Cardiac fibroblast (primary cell): ENCODE results near the gene CHERP.

ENCODE experiments used
- DNase-seq, 2 donors: peaks; one replicate each; pipeline versions ENCODE4 v3.0.0 to v3.0.0-alpha.2; 2010; ENCODE audit warnings: low read depth in 2 of 2
- H3K4me3 ChIP-seq, 2 donors: replicated peaks in 1 of 2; 1 replicate in 1 of 2; 2 replicates in 1 of 2; pipeline ENCODE4 v1.5.1; 2011; ENCODE audit warnings: low read depth in 2 of 2, low read length in 2 of 2, mild to moderate bottlenecking in 2 of 2, moderate library complexity in 1 of 2
- CTCF ChIP-seq: IDR thresholded peaks from one replicate; pipeline ENCODE4 v1.5.1; 2011; ENCODE audit warnings: low read depth, mild to moderate bottlenecking, low read length, inconsistent platforms

The CHERP gene

GRCh38 chr19:16541526-16542044 lies 652 bp downstream of the CHERP start:
- peak; percentile 13 to 19 for DNase-seq
- TF ChIP-seq CTCF: no peak
- H3K4me3 ChIP-seq: peak overlapping the region; percentile 95 to 97

GRCh38 chr19:16540948-16541347 lies 1.3 kb downstream of the CHERP start:
- peak overlapping the region; percentile 95 to 97 for H3K4me3 ChIP-seq
- TF ChIP-seq CTCF: no peak
- DNase-seq: no peak

- no peak for DNase-seq
- no peak for TF ChIP-seq CTCF
- no peak overlapping the region for H3K4me3 ChIP-seq
Measured at GRCh38 chr19:16537111-16537510, 5.1 kb downstream of the CHERP start.

GRCh38 chr19:16536130-16536529 lies 6.1 kb downstream of the CHERP start:
- DNase-seq: no peak
- TF ChIP-seq CTCF: no peak

GRCh38 chr19:16535381-16535780 lies 6.9 kb downstream of the CHERP start:
- TF ChIP-seq CTCF: no peak
- no peak for DNase-seq
- no peak overlapping the region for H3K4me3 ChIP-seq

More at GRCh38 chr19:16536130-16536529, 6.1 kb downstream of the CHERP start:
- H3K4me3 ChIP-seq: no peak overlapping the region

- no peak for DNase-seq
- H3K4me3 ChIP-seq: no peak overlapping the region
- TF ChIP-seq CTCF: no peak
Measured at GRCh38 chr19:16532440-16533234, 9.6 kb downstream of the CHERP start.
